Kidney epithelial cell (primary cell): ENCODE results near the gene MKRN3. TPM values are rescaled to one million over a fixed set of nuclear protein-coding genes. Genes with fewer than 3 reads are reported as not detected.

Experiments
- DNase-seq: peaks from one replicate; pipeline ENCODE4 v3.0.0-alpha.2; 2010; ENCODE audit warnings: low read depth
- H3K27me3 ChIP-seq: 2 replicates; pipeline ENCODE4 v1.6.0; 2011; ENCODE audit warnings: low read length; ENCODE audit not compliant: control insufficient read depth, insufficient read depth
- H3K36me3 ChIP-seq: 2 replicates; pipeline ENCODE4 v1.5.1; 2011; ENCODE audit warnings: low read length; ENCODE audit not compliant: control insufficient read depth, insufficient read depth
- H3K4me3 ChIP-seq: 2 replicates; pipeline ENCODE4 v1.5.1; 2011; ENCODE audit warnings: low read depth, mild to moderate bottlenecking, control low read depth, low read length
- total RNA-seq: library from RNA; depleted of rRNA; stranded (reverse); fragments of >200 nt; gene quantifications from 2 replicates; pipeline ENCODE4 v1.2.3, GENCODE V29; 2015
- TF ChIP-seq, protein P1 (sequence below): IDR thresholded peaks from 2 replicates; pipeline ENCODE4 v1.5.1; 2011; ENCODE audit warnings: mild to moderate bottlenecking, moderate library complexity, low read length, control low read depth, inconsistent platforms; ENCODE audit not compliant: insufficient read depth, poor library complexity, severe bottlenecking

The MKRN3 gene
- total RNA-seq, 1 donor from 2014 or later: 3.1 TPM

GRCh38 chr15:23602124-23602523 is 36.6 kb downstream of the MKRN3 start:
- no peaks in the 10 kb centered on the region for H3K27me3 ChIP-seq
- no peak for DNase-seq
- no peak overlapping the region for H3K4me3 ChIP-seq
- no peaks in the 10 kb centered on the region for H3K36me3 ChIP-seq
- TF ChIP-seq, protein P1, sequence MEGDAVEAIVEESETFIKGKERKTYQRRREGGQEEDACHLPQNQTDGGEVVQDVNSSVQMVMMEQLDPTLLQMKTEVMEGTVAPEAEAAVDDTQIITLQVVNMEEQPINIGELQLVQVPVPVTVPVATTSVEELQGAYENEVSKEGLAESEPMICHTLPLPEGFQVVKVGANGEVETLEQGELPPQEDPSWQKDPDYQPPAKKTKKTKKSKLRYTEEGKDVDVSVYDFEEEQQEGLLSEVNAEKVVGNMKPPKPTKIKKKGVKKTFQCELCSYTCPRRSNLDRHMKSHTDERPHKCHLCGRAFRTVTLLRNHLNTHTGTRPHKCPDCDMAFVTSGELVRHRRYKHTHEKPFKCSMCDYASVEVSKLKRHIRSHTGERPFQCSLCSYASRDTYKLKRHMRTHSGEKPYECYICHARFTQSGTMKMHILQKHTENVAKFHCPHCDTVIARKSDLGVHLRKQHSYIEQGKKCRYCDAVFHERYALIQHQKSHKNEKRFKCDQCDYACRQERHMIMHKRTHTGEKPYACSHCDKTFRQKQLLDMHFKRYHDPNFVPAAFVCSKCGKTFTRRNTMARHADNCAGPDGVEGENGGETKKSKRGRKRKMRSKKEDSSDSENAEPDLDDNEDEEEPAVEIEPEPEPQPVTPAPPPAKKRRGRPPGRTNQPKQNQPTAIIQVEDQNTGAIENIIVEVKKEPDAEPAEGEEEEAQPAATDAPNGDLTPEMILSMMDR: no peak

DNA sequence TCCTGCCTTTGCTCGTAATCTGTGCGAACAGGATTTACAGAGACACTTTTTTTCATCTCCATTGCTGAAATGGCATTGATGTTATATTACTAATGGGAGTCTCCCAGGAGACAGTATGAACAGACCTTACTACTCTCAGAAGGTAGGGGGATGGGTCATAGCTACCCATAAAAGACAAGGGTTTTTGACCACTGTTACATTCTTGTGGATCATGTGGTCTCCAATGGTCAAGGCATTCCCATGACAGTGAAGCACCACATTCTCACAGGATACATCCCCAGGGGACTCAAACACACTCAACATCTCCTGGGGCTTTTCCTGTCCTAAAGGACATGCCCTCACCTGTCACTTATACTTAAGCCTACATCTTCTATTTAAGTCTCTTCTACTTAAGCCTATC is 40.8 kb downstream of the MKRN3 start:
- DNase-seq: no peak
- Histone ChIP-seq H3K27me3 (no peaks in the 10 kb centered on the region), H3K36me3 (no peaks in the 10 kb centered on the region), H3K4me3 (no peak overlapping the region)
- TF ChIP-seq, protein P1: no peak

DNA sequence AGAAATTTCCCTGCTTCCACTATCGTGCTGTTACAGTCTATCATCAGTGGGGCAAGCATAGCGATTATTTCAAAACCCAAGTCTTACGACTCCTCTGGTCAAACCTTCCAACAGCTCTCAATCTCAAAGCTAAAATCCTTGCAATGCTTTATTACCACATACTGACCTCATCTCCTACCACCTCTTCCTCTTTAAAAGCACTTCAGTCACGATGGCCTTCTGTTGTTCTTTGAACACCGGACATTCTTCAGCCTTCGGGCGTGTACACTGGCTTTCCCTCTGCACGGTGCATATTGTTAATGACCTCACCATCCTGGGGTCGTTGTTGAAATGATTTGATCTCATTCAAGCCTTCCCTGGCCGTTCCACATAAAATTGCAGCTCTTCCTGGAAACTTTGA is 51.1 kb downstream of the MKRN3 start:
- no peak for DNase-seq
- H3K27me3 ChIP-seq: no peaks in the 10 kb centered on the region
- H3K4me3 ChIP-seq: no peak overlapping the region
- TF ChIP-seq, protein P1: no peak
- no peaks in the 10 kb centered on the region for H3K36me3 ChIP-seq

Other genes starting within 250 kb of the MKRN3 start
- not detected in 2 replicates for gene GOLGA6L26, start 231.5 kb upstream of the MKRN3 start, total RNA-seq
- gene GOLGA8S, start 210.9 kb upstream of the MKRN3 start, total RNA-seq: not detected in 2 replicates
- gene GOLGA6L2, start 118.4 kb upstream of the MKRN3 start, total RNA-seq: not detected in 2 replicates
- 0.88 and 1.4 TPM in 2 replicates for gene MAGEL2, start 82.2 kb downstream of the MKRN3 start, total RNA-seq
- gene NDN, start 121.6 kb downstream of the MKRN3 start, total RNA-seq: 75.0 and 88.9 TPM in 2 replicates